ENCODE data around the gene LRRFIP2.

The LRRFIP2 gene

GRCh38 chr3:37217098-37217849, 42.9 kb upstream of the LRRFIP2 start:
- Histone ChIP-seq H3K4me3 (replicated peaks; ENCODE audit: insufficient read depth, low read length) (no peak overlapping the region), H3K27ac (replicated peaks) (no peak overlapping the region), H3K27me3 (ENCODE audit: insufficient read depth, poor library complexity, severe bottlenecking) (no peaks in the 10 kb centered on the region)
- TF ChIP-seq GABPA (IDR thresholded peaks at IDR 0.05; ENCODE audit: low read depth) (no peak), SPI1 (IDR thresholded peaks at IDR 0.05; ENCODE audit: borderline replicate concordance, low read depth) (no peak), POLR2AphosphoS5 (IDR thresholded peaks at IDR 0.05; ENCODE audit: low read depth) (no peak), REST (IDR thresholded peaks at IDR 0.05; ENCODE audit: insufficient replicate concordance, low read depth) (no peak), CTCF (IDR thresholded peaks at IDR 0.05; ENCODE audit: insufficient read depth, low read length) (no peak)
- DNase-seq (ENCODE audit: low read depth in 1 of 2, low spot score in 1 of 2), result no peak

GRCh38 chr3:37216597-37217097, 42.3 kb upstream of the LRRFIP2 start:
- Histone ChIP-seq H3K27me3 (ENCODE audit: insufficient read depth, poor library complexity, severe bottlenecking) (no peaks in the 10 kb centered on the region), H3K4me3 (replicated peaks; ENCODE audit: insufficient read depth, low read length) (no peak overlapping the region), H3K27ac (replicated peaks) (no peak overlapping the region)
- TF ChIP-seq GABPA (IDR thresholded peaks at IDR 0.05; ENCODE audit: low read depth) (no peak), CTCF (IDR thresholded peaks at IDR 0.05; ENCODE audit: insufficient read depth, low read length) (no peak), POLR2AphosphoS5 (IDR thresholded peaks at IDR 0.05; ENCODE audit: low read depth) (no peak), REST (IDR thresholded peaks at IDR 0.05; ENCODE audit: insufficient replicate concordance, low read depth) (no peak), SPI1 (IDR thresholded peaks at IDR 0.05; ENCODE audit: borderline replicate concordance, low read depth) (no peak)
- DNase-seq (ENCODE audit: low read depth in 1 of 2, low spot score in 1 of 2), result no peak

- Histone ChIP-seq H3K4me3 (replicated peaks; ENCODE audit: insufficient read depth, low read length) (no peak overlapping the region), H3K27me3 (ENCODE audit: insufficient read depth, poor library complexity, severe bottlenecking) (no peaks in the 10 kb centered on the region), H3K27ac (replicated peaks) (no peak overlapping the region)
- TF ChIP-seq REST (IDR thresholded peaks at IDR 0.05; ENCODE audit: insufficient replicate concordance, low read depth), result no peak
- no peak for TF ChIP-seq CTCF (IDR thresholded peaks at IDR 0.05; ENCODE audit: insufficient read depth, low read length)
- no peak for TF ChIP-seq GABPA (IDR thresholded peaks at IDR 0.05; ENCODE audit: low read depth)
- no peak for TF ChIP-seq POLR2AphosphoS5 (IDR thresholded peaks at IDR 0.05; ENCODE audit: low read depth)
- no peak for DNase-seq (ENCODE audit: low read depth in 1 of 2, low spot score in 1 of 2)
Measured at GRCh38 chr3:37214076-37214475, 39.7 kb upstream of the LRRFIP2 start.

All from HL-60 (cell line).